Bladder microvascular endothelial cell (primary cell): Measurements from ENCODE around the gene CPA4. TPM values are rescaled to one million over a fixed set of nuclear protein-coding genes. Genes with fewer than 3 reads are reported as not detected.

ENCODE experiments used
- total RNA-seq: library from RNA; depleted of rRNA; stranded (reverse); fragments of >200 nt; gene quantifications from 2 replicates; pipeline ENCODE4 v1.2.3, GENCODE V29; 2014

The CPA4 gene, protein sequence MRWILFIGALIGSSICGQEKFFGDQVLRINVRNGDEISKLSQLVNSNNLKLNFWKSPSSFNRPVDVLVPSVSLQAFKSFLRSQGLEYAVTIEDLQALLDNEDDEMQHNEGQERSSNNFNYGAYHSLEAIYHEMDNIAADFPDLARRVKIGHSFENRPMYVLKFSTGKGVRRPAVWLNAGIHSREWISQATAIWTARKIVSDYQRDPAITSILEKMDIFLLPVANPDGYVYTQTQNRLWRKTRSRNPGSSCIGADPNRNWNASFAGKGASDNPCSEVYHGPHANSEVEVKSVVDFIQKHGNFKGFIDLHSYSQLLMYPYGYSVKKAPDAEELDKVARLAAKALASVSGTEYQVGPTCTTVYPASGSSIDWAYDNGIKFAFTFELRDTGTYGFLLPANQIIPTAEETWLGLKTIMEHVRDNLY
- total RNA-seq, result 0.25 TPM in 1 of 2 replicates, not detected in the other

DNA sequence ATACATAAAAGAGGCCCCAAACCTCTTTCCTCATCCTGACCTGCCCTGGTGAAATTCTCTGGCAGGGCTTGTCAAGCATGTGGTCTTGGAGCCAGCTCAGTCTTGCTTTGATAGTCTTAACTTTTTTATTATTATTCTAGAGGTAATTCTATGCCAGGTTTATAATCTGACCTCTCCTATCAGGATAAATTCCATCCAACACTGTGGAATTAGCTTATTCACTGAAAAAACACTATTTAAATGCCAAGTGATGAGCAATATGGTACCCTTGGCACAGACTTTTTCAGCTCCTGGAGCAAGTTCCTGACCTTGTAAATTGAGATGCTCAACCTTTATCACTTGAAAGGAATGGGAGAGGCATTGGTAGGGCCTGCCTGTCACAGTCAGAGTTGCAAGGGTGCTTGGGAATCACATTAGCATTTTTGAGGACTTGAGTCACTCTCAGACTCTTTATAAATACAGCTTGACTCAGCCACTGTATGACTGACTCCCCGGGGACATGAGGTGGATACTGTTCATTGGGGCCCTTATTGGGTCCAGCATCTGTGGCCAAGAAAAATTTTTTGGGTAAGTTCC, at the start of gene CPA4:
Gene CPA4, plus strand, starts transcription at position 480 of the 576 bp plus-strand sequence. Its CDS starts 20 bp downstream, at position 500.

DNA sequence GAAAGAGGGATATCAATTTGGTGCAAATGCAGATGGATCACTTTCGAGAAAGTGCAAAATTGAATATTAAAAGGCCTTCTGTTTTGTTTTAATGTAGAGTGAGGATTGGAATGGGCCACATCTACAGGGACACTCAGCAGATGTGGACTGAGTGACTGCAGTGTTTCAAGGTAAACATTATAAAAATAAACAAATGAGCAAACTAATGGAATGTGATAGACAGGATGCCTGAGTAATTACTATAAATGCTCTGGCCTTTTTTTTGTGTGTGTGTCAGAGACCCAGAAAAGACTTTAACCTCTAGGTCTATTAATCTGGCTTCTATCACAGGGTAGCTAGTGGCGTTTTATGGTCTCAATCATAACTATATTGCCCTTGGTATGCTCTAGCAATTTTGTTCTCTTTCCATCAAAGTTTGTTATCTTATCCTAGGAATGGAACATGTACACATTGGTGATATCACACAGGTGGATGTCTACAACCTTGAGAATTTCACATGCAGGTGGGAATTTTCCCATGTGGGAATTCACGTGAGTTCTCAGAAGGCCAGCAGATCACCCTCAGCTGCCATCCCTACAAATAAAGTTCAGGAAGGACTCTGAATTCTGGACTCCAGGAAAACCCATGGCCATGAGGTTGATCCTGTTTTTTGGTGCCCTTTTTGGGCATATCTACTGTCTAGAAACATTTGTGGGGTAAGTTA, 26.6 kb upstream of the CPA4 start, which contains the start of gene CPA2:
Gene CPA2, plus strand, starts transcription at position 606 of the 703 bp plus-strand sequence. Its CDS starts 19 bp downstream, at position 625.

GRCh38 chr7:130344271-130344866, 51.4 kb downstream of the CPA4 start, which contains the start of gene CPA5:
Gene CPA5, plus strand, starts transcription at chr7:130344816. Its CDS starts 1,670 bp downstream, at chr7:130346486.

Other genes starting within 250 kb of the CPA4 start
- 12.1 and 14.7 TPM in 2 replicates for gene ZC3HC1, start 241.8 kb upstream of the CPA4 start, total RNA-seq
- gene KLHDC10, start 222.6 kb upstream of the CPA4 start, total RNA-seq, result 19.4 and 34.6 TPM in 2 replicates
- 4.4 and 8.7 TPM in 2 replicates for gene TMEM209, start 87.8 kb upstream of the CPA4 start, total RNA-seq
- gene SSMEM1, start 85.3 kb upstream of the CPA4 start, total RNA-seq, result not detected in 2 replicates
- not detected in 2 replicates for gene CPA2, start 26.3 kb upstream of the CPA4 start, total RNA-seq
- not detected in 2 replicates for gene CPA5, start 51.7 kb downstream of the CPA4 start, total RNA-seq
- not detected in 2 replicates for gene CPA1, start 87.3 kb downstream of the CPA4 start, total RNA-seq
- gene CEP41, start 147.9 kb downstream of the CPA4 start, total RNA-seq, result 6.5 and 9.8 TPM in 2 replicates
- 1.1 and 3.2 TPM in 2 replicates for gene MEST, start 198.9 kb downstream of the CPA4 start, total RNA-seq